CD4-positive, alpha-beta T cell treated with Interleukin-6 at 100 ng/mL for 8 hours (primary cell): ENCODE measurements around the gene SERHL2.
"Not testable (repeated sequence)": the region's sequence is repeated elsewhere in the genome, so short reads cannot be mapped to it uniquely, and the experiment has no call there.

Experiments used
- DNase-seq: peaks from one replicate; pipeline ENCODE4 v3.0.0-alpha.2; 2020; ENCODE audit warnings: mixed read lengths, low spot score

The SERHL2 gene

GRCh38 chr22:42574468-42574867 lies 20.7 kb downstream of the SERHL2 start:
- DNase-seq = not testable (repeated sequence)

- not testable (repeated sequence) for DNase-seq
Measured at GRCh38 chr22:42575996-42576574, 22.3 kb downstream of the SERHL2 start.

GRCh38 chr22:42577141-42577540 lies 23.4 kb downstream of the SERHL2 start:
- not testable (repeated sequence) for DNase-seq

DNA sequence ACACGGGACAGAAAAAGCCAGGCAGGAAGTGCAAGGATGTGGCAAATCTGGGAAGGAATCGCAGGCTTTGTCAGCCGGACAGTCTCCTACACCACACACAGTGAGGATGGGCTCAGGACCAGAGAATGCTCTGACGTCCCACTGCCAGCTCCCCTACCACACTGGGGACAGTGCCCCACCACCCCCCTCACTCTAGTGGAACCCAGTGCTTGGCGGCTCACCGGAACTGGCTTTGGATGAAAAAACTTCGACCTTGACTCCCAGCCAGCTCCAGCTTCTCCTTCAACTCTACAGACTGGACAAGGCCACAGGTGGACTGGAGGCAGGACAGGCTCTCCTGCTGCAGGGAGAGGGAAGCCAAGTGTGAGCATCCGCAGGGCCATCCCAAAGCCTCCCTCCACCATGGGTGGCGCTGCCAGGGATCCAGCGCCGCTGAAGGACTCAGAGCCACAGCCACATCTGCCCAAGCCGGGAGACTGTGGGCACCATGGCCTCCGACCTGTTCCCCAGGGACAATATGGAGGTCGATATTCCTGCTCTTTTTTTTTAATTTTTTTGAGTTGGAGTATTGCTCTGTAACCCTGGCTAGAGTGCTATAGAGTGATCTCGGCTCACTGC lies 24.0 kb downstream of the SERHL2 start:
- no peak for DNase-seq

DNA sequence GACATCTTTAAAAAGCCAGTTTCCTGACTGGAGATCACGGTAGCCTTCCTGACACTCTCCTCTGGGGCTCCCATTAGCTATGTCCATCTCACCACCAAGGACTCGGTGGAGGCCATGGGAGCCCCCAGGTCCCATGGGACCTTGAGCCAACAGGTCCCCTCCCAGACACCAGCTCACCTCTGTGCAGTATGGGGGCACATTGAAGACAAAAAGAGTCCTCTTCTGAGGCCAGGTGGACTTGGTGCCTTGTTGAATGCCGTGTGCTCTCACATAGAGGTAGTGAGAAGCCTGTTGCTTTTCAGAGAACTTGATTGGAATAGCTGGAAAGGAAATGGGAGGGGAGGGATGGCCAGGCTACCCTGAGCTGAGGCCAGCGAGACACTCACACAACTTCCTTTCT lies 26.3 kb downstream of the SERHL2 start:
- DNase-seq = not testable (repeated sequence)

DNA sequence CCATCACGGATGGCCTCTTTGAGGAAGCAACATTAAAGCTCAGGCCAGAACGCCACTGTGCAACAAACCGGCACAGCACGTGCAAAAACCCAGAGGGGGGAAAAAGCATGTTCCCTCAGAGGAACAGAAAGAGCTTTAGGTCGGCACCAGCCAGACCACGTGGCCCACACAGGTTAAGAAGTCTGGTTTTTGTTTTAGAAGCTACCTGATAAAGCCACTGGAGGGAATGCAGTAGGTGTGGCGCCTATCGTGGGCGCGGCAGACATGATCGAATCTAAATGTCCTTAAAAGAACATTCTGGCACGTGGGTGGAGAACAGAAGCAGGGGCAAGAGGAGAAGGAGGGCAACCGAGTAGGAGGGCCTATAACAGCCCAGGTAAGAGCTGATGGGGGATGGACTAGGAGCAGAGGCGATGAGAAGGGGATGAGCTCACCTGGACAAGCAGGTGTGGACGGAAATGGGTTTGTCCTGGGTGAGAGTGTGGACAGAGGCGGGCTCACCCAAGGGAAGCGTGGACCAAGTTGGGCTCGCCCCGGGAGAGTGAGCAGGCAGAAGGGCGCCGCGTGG lies 27.5 kb downstream of the SERHL2 start:
- not testable (repeated sequence) for DNase-seq

DNA sequence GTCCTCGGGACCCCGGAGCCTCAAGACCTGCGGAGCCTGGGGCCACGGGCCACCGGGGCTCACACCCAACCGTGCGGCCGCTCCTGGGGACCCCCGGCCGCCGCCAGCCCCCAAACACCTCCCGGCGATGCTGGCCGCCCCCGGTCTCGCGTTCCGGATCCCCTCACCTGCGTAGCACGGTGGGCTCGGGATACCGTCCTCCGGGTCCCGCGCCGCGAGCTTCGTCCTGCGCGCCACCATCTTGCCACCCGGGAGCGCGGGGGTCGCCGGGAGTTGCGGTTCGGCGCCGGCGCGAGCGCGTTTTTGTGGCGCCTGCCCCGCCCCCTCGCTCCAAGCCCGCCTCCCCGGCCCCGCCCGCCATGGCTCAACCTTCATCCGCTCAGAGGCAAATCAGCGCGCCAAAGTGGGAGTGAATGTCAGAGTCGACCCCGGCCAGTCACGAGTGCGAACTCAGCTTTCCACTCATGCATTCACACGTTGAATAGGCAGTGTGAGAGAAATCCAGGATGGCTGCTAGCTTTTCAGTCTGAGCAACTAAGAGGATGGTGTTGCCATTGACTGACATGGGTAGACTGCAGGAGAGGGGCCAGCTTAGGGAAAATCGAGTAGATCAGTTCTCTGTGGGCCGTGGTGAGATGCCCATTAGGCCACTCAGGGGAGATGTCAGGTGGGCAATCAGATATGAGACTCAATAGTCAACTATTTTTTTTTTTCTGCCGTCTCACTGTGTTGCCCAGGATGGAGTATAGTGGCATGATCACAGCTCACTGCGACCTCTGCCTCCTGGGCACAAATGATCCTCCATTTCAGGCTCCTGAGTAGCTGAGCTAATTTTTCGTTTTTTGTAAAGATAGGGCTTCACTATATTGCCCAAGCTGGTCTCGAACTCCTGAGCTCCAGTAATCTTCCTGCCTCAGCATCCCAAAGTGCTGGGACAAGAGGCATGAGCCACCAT lies 28.3 kb downstream of the SERHL2 start:
- peak; percentile 75 for DNase-seq

- DNase-seq = no peak
Measured at GRCh38 chr22:42582987-42583386, 29.2 kb downstream of the SERHL2 start.

DNA sequence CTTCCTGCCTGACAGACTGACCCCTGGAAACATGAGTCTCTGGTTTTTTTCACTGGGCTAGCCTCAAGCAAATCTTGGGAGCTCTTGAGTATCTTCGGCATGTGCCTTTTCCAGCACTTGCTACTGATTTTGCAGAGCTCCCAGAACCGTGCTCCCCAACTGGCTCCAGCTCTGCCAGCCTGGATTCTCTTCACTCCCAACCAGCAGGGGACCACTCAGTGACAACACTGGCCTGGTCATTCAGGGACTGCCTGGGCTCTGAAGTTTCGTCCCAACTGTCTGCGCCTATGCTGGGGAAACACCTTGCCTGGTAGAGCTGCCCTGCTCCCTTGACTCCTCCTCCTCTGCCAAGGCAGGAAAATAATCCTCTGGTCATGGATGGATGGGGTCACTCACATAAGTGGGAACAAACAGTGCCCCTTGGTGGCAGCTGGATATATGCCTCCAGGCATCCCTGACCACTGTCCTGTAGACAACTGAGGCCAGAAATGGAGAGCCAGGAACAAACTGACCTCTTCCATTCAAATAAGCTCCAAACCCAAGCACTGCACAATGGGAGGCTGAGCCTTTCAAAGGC lies 30.7 kb downstream of the SERHL2 start:
- no peak for DNase-seq

GRCh38 chr22:42585096-42585495 lies 31.3 kb downstream of the SERHL2 start:
- DNase-seq = no peak

DNA sequence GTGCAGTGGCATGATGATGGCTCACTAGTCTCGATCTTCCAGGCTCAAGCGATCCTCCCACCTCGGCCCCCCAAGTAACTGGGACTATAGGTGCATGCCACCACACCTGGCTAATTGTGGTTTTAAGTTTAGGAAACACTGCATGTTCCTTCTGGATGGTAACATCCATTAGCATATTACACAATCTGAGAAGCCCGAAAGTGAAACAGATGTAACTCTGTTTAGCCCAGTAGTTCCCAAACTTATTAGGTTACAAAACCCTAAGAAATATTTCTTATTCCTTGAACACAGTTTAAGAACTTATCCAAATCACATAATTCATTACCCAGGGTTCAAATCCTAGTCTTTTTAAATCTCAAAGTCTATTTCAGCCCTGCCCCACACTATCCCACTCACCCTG lies 32.6 kb downstream of the SERHL2 start:
- DNase-seq = no peak

DNA sequence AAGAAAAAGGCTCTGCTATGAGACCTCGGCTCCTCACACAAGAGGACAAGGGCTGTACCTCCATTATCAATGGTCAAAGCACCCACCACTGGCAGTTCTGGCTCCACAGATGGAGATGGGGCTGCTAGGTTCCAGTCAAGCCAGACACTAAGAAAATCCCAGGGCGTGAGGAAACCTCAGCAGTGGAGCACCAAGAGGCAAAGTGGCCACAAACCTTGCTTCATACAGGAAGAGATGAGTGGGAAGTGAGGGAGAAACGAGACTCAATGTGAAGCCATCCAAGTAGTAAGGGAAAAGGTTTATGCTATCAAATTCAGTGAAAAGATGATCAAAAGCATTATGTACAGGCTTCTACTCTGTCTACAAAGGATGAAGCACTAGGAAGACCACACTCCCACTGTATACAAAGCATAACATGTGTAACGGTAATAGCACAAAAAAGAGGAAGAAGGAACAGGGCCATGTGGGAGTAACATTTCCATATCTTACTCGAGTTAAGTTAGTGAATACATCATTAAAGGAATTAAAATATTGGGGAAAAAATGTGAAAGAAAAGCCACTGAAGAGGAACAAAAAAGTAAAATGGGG lies 33.9 kb downstream of the SERHL2 start:
- no peak for DNase-seq

DNA sequence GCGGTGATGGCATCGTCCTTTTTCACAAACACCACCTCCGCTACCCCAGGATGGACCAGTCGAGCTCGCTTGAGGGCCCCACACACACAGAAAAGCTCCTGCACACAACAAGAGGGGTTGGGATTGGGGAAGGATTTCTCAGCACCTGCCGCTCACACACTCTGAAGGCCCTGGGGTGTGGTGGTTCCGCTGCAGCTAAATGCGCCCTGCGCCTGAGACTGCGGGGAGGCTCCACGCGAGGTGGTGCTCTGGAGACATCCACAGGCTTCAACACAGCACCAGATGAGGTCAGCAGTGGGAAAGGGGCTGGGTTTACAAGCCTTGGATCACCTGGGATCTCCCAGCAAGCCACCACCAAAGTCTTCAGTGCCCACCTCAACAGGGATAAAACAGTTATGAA lies 38.2 kb downstream of the SERHL2 start:
- no peak for DNase-seq

DNA sequence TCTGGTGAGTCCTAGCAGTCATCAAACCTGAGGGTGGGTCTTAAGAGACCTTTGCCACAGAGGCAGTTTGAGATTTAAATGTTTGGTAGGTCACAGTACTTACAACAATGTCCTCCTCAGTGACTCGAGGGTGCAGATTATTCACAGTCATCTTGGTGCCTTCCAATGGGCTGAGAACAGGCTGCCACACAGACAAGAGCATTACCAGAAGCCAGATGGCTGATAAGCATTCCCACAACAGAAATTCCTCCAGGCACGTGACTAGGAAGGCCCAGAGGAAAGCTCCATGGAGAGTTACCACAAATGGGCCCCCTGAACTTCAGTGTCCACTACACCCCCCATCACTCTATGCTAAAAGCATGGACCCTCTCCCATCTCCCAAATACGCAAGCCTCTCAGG lies 41.7 kb downstream of the SERHL2 start:
- no peak for DNase-seq

DNA sequence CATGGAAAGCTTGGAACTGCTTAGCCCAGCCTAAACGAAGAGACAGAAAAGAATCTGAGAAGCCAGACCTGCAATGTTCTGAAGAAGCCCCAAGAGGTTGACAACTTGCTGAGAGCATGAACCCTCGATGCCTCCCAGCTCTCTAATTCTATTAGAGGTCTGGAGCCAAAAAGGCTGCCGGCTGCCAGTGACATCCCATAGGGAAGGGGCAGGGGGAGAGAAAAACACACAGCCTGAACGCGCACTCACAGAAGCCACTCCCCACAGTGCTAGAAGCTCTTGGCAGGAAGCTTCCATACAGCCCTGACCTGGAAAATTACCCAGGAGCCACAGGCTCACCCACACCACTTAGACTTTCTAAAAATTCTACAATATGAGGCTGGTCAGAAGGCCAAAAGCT lies 42.6 kb downstream of the SERHL2 start:
- DNase-seq = no peak

DNA sequence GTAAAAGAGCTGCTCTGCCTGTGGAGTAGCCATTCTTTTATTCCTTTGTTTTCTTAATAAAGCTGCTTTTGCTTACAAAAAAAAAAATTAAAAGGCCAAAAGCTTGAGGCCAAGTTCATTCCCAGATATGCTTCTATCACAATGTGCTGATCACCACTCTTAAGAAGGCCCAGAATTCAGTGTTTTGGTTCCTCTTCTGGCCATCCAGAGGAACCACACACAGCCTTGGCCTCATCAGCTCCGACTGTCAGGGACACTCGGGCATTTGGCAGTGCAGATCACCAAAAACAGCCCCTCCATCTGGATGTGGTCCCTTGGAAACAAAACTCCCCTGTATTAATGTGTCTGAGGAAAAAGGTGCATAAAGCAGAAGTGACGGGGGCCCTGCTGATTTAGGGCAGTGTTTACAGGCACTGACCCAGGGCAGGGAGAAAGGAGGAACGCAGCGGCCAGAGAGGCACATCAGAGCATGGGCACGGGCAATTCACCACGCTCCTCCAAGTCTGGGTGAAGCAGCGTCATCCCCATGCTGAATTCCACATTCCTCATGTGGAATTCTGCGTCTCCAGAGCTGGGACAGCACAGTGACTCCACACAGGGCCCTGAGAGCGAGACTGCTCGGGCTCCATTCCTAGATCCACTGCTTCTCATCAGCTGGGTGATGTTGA lies 43.2 kb downstream of the SERHL2 start:
- no peak for DNase-seq

GRCh38 chr22:42601879-42602465 lies 48.2 kb downstream of the SERHL2 start:
- no peak for DNase-seq

DNA sequence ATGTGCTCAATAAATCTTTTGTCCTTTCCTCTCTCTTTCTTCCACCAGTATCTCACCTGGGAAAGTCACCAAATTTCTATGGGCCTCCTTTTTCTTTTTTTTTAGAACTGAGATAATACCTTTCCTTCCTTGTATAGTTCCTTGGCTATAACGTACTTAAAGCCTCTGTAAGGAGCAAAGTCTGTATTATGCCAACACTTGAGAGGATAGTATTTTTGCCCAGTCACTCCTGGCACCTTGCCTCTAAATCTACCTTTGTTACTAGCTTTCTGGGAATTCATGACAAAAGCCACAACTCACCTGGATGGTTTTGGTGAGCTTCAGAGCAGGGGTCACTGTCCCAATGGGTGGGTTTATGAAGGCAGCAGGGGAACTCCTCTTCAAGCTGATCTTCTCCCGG lies 48.7 kb downstream of the SERHL2 start:
- DNase-seq = no peak

DNA sequence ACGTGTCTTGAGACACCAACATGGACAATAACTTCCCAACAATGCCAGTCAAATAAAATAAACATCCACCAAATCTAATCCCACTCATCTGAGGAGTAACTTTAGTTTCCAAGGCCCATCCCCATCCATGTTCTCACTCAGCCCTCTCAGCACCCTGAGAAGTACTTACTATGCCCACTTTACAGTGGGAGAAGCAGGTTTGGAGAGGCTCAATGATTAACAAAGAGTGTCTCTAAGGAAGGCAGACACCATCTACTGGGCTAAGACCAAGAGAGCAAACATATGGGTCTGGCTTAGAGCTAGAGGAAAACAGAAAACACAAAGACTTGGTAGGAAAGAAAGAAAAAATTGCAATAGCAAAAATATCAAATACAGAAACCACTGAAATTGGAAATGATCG lies 49.7 kb downstream of the SERHL2 start:
- no peak for DNase-seq

DNA sequence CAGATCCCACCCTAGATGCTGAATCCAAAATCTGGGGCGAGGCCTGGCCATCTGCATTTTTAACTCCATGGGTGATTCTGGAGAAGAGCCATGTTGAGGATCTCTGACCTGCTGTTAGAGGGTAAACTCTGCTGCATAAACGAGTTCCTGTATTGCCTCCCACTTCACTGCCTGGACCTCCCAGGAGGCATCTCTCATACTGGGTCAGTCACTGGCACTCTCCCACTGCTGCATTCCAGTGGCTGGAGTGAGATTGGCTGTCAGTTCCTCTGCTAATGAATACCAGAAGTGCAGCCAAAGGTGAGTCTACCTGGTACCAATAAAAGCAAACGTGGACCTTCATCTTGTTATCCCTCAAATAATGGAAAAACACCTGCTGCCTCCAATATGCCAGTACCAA lies 50.6 kb downstream of the SERHL2 start:
- no peak for DNase-seq

- DNase-seq = not testable (repeated sequence)
Measured at GRCh38 chr22:42607641-42608040, 53.9 kb downstream of the SERHL2 start.
